Adrenal gland (tissue), 12 donors: ENCODE measurements around the gene DELE1. TPM values are rescaled to one million over a fixed set of nuclear protein-coding genes. Genes with fewer than 3 reads are reported as not detected.
"Not testable (repeated sequence)": the region's sequence is repeated elsewhere in the genome, so short reads cannot be mapped to it uniquely, and the experiment has no call there.

Source experiments
- DNase-seq, 7 donors: peaks; one replicate each; pipeline ENCODE4 v3.0.0-alpha.2; 2019 to 2020
- H3K27ac ChIP-seq, 5 donors: fragments of 200-600 bp; sonication (generic) in 4 of 5; 1 replicate in 3 of 5; 2 replicates in 2 of 5; pipeline versions ENCODE4 v1.5.1 to v1.8.0; 2016 to 2020; ENCODE audit warnings: mild to moderate bottlenecking in 1 of 5
- H3K27me3 ChIP-seq: fragments of 200-600 bp; 2 replicates; pipeline ENCODE4 v1.8.0; 2021
- H3K36me3 ChIP-seq, 2 donors: fragments of 200-600 bp; replicated peaks in 1 of 2; 1 replicate in 1 of 2; 2 replicates in 1 of 2; pipeline versions ENCODE4 v1.5.1 to v1.8.0; 2018 to 2022
- H3K4me1 ChIP-seq, 2 donors: fragments of 200-600 bp; replicated peaks in 1 of 2; 1 replicate in 1 of 2; 2 replicates in 1 of 2; pipeline versions ENCODE4 v1.5.1 to v1.8.0; 2018 to 2021
- H3K4me3 ChIP-seq, 4 donors: fragments of 200-600 bp; sonication (generic) in 3 of 4; one replicate each; pipeline ENCODE4 v1.5.1; 2016 to 2018
- H3K9me3 ChIP-seq, 3 donors: fragments of 200-600 bp; sonication (generic) in 1 of 3; replicated peaks in 1 of 3; 1 replicate in 2 of 3; 2 replicates in 1 of 3; pipeline versions ENCODE4 v1.5.1 to v1.8.0; 2016 to 2021
- POLR2A ChIP-seq, 2 donors: fragments of 450-650 bp; IDR thresholded peaks; one replicate each; pipeline ENCODE4 v1.6.1; 2017; ENCODE audit warnings: antibody characterized with exemption in 2 of 2, mild to moderate bottlenecking in 2 of 2, moderate library complexity in 1 of 2
- WGBS, 4 donors: extraction: QIAGEN DNeasy Blood & Tissue Kit in 2 of 4; methylation state at CpG; one replicate each; pipeline versions ENCODE4 v1.1.5 to v1.1.7; 2013 to 2017; 5-methylcytosine and 5-hydroxymethylcytosine counted together
- intact Hi-C, 2 donors: fragments of 100-400 bp; cut with DNase I; formaldehyde crosslinking; loops; one replicate each; pipeline versions ENCODE4 v1.14.1 to v1.15.0; 2022 to 2023
- polyA plus RNA-seq, 3 donors: library from polyadenylated mRNA; stranded (reverse); fragments of 200-250 nt in 2 of 3; fragments of 350-450 nt in 1 of 3; fragmentation: Illumina TruSeq in 1 of 3; extraction: RNeasy Lipid Tissue Mini Kit (QIAGEN cat#74804) in 1 of 3; gene quantifications; one replicate each; pipeline ENCODE4 v1.2.3, GENCODE V29; 2013 to 2014
- total RNA-seq, 9 donors: library from RNA; depleted of rRNA in 4 of 9; stranded (reverse); fragments of >200 nt in 4 of 9; fragments of 120-200 nt in 1 of 9; fragmentation: NEBNext Ultra II Directional in 1 of 9; extraction: Animal tissue kit (Norgen Biotek cat#: 25700) in 1 of 9; gene quantifications; one replicate each; pipeline versions ENCODE4 v1.1.0 to v1.2.4, GENCODE V29; 2013 to 2023
- TF ChIP-seq, protein P1 (sequence below), 6 experiments: fragments of 450-650 bp in 4 of 6; fragments of 200-600 bp in 2 of 6; sonication (generic) in 1 of 6; IDR thresholded peaks; 1 replicate in 5 of 6; 2 replicates in 1 of 6; pipeline versions ENCODE4 v1.5.1 to v1.8.0; 2016 to 2021; ENCODE audit warnings: antibody characterized with exemption in 6 of 6, mild to moderate bottlenecking in 2 of 6, moderate library complexity in 1 of 6
- donor health status: healthy with polysubstance abuse.
- donor health status: Bipolar disorder and iron deficiency.
- donor health status: DM: yes; HTN: yes; CAD: no.
- donor health status: DM: no; HTN: no; CAD: no.
- donor health status: DM: no; HTN: no; CAD: no.
- donor health status: DM: yes; HTN: yes; CAD: no.

DELE1 gene
- total and polyA plus RNA-seq, 12 donors: 65.2 to 162 (median 111) TPM

DNA sequence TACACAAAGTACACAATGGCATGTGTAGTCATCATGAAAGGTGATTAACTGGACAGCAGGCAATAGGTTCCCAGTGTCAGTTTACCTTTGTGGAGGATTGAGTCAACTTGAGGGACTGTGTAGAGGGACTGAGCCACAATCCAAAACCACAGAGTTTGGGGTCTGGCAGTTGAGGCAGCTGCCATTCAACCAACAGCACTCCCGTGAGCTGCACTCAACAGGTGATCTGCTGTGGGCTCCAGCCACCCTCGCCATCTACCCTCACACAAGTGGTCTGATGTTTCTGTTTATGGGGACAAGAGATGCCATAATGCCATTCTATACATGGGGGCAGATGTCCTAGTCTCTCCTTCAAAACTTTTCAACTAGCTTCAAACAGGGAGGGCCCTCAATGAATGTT is 2.9 kb upstream of the DELE1 start:
- 90 to 100% (median 93%) methylated on average over 2 of the region's 2 CpGs for WGBS, 4 donors
- Histone ChIP-seq H3K36me3 (peaks cover 0 to 8% of the 10 kb centered on the region in 2 donors), H3K4me1 (peaks cover 5 to 27% of the 10 kb centered on the region in 2 donors), H3K27me3 (no peaks in the 10 kb centered on the region), H3K9me3 (no peaks in the 10 kb centered on the region), H3K27ac (no peak overlapping the region), H3K4me3 (no peak overlapping the region)
- intact Hi-C loops: no loop called here
- TF ChIP-seq, protein P1, sequence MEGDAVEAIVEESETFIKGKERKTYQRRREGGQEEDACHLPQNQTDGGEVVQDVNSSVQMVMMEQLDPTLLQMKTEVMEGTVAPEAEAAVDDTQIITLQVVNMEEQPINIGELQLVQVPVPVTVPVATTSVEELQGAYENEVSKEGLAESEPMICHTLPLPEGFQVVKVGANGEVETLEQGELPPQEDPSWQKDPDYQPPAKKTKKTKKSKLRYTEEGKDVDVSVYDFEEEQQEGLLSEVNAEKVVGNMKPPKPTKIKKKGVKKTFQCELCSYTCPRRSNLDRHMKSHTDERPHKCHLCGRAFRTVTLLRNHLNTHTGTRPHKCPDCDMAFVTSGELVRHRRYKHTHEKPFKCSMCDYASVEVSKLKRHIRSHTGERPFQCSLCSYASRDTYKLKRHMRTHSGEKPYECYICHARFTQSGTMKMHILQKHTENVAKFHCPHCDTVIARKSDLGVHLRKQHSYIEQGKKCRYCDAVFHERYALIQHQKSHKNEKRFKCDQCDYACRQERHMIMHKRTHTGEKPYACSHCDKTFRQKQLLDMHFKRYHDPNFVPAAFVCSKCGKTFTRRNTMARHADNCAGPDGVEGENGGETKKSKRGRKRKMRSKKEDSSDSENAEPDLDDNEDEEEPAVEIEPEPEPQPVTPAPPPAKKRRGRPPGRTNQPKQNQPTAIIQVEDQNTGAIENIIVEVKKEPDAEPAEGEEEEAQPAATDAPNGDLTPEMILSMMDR (IDR thresholded peaks at IDR 0.05): no peak
- no peak for TF ChIP-seq POLR2A (IDR thresholded peaks at IDR 0.05)
- no peak for DNase-seq

- Histone ChIP-seq H3K27ac (peak overlapping the region; percentile 95 to 99 (median 96)), H3K4me3 (peak overlapping the region in 3 of 4 donors; percentile 27 to 75 (median 68)), H3K4me1 (peaks cover 5 to 38% of the 10 kb centered on the region in 2 donors), H3K36me3 (peaks cover 0 to 29% of the 10 kb centered on the region in 2 donors)
- DNase-seq, H3K27me3 ChIP-seq, intact Hi-C loops, H3K9me3 ChIP-seq: not testable (repeated sequence)
- 55 to 83% (median 64%) methylated on average over 17 to 28 of the region's 28 CpGs for WGBS, 4 donors
Observed at GRCh38 chr5:141922827-141923447, 734 bp upstream of the DELE1 start.

GRCh38 chr5:141926434-141926833 is 2.8 kb downstream of the DELE1 start:
- Histone ChIP-seq H3K27ac (no peak overlapping the region), H3K4me3 (no peak overlapping the region), H3K9me3 (no peaks in the 10 kb centered on the region), H3K27me3 (no peaks in the 10 kb centered on the region), H3K36me3 (peaks cover 0 to 64% of the 10 kb centered on the region in 2 donors), H3K4me1 (peaks cover 5 to 33% of the 10 kb centered on the region in 2 donors)
- intact Hi-C loops: no loop called here
- DNase-seq: no peak
- WGBS, 4 donors: 51 to 82% (median 68%) methylated on average over 2 of the region's 2 CpGs
- TF ChIP-seq, protein P1 (IDR thresholded peaks at IDR 0.05): no peak
- no peak for TF ChIP-seq POLR2A (IDR thresholded peaks at IDR 0.05)

GRCh38 chr5:141928051-141928450 is 4.4 kb downstream of the DELE1 start:
- no peaks in the 10 kb centered on the region for H3K27me3 ChIP-seq
- no peak overlapping the region for H3K27ac ChIP-seq
- H3K9me3 ChIP-seq: no peaks in the 10 kb centered on the region
- no peak for DNase-seq
- intact Hi-C loops: no loop called here
- peaks cover 5 to 26% of the 10 kb centered on the region in 2 donors for H3K4me1 ChIP-seq
- TF ChIP-seq, protein P1 (IDR thresholded peaks at IDR 0.05): no peak
- no peak for TF ChIP-seq POLR2A (IDR thresholded peaks at IDR 0.05)
- WGBS, 4 donors: 75 to 81% (median 78%) methylated on average over 8 of the region's 8 CpGs
- no peak overlapping the region for H3K4me3 ChIP-seq
- H3K36me3 ChIP-seq: peaks cover 0 to 78% of the 10 kb centered on the region in 2 donors
